Measurements from ENCODE around the gene CELF2.
A peak's percentile ranks its signal among the peaks of the same experiment; 100 is the strongest.

CELF2 gene

GRCh38 chr10:11305825-11306593 lies 288.3 kb downstream of the CELF2 start:
- Histone ChIP-seq H3K9ac (ENCODE audit: low read length) (no peak overlapping the region), H3K4me3 (ENCODE audit: low read length) (no peak overlapping the region), H3K36me3 (ENCODE audit: control insufficient read depth, insufficient read depth, low read length, severe bottlenecking) (peaks cover 58% of the 10 kb centered on the region), H3K9me3 (ENCODE audit: control insufficient read depth, low read length) (peaks cover 23% of the 10 kb centered on the region), H3K27me3 (replicated peaks; ENCODE audit: control insufficient read depth, insufficient read depth, low read length) (no peaks in the 10 kb centered on the region), H3K4me1 (ENCODE audit: control insufficient read depth, insufficient read depth, low read length) (no peaks in the 10 kb centered on the region)
- DNase-seq (ENCODE audit: low read depth): no peak

- no peak overlapping the region for H3K9ac ChIP-seq (ENCODE audit: low read length)
- H3K9me3 ChIP-seq (ENCODE audit: control insufficient read depth, low read length): peaks cover 26% of the 10 kb centered on the region
- no peak overlapping the region for H3K4me3 ChIP-seq (ENCODE audit: low read length)
- H3K36me3 ChIP-seq (ENCODE audit: control insufficient read depth, insufficient read depth, low read length, severe bottlenecking): peaks cover 62% of the 10 kb centered on the region
- no peaks in the 10 kb centered on the region for H3K4me1 ChIP-seq (ENCODE audit: control insufficient read depth, insufficient read depth, low read length)
- H3K27me3 ChIP-seq (replicated peaks; ENCODE audit: control insufficient read depth, insufficient read depth, low read length): no peaks in the 10 kb centered on the region
- no peak for DNase-seq (ENCODE audit: low read depth)
These were observed 289.3 kb downstream of the CELF2 start for GRCh38 chr10:11307004-11307403.

GRCh38 chr10:11307937-11308336 lies 290.3 kb downstream of the CELF2 start:
- Histone ChIP-seq H3K9ac (ENCODE audit: low read length) (no peak overlapping the region), H3K4me3 (ENCODE audit: low read length) (peak overlapping the region; percentile 4), H3K27me3 (replicated peaks; ENCODE audit: control insufficient read depth, insufficient read depth, low read length) (no peaks in the 10 kb centered on the region), H3K36me3 (ENCODE audit: control insufficient read depth, insufficient read depth, low read length, severe bottlenecking) (peaks cover 57% of the 10 kb centered on the region), H3K9me3 (ENCODE audit: control insufficient read depth, low read length) (peaks cover 26% of the 10 kb centered on the region), H3K4me1 (ENCODE audit: control insufficient read depth, insufficient read depth, low read length) (no peaks in the 10 kb centered on the region)
- no peak for DNase-seq (ENCODE audit: low read depth)

DNA sequence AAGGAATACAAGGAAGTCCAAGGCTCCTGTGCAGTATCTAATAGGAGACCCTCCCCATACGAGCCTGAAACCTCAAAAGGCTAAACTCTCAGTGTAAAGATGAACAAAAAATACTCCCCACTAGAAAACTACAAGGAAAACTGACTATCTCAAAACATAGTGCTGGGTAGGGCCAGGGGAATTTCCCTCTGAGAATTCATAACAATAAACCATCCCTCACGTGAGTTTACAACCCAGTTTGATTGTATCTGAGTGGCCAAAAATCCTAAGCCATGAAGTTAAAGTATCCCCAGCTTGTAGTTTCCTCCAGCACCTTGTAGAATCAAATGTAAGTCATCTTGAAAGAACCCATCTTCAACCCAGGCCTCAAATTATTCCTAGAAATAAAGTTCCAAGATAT lies 293.4 kb downstream of the CELF2 start:
- Histone ChIP-seq H3K36me3 (ENCODE audit: control insufficient read depth, insufficient read depth, low read length, severe bottlenecking) (peaks cover 59% of the 10 kb centered on the region), H3K9ac (ENCODE audit: low read length) (no peak overlapping the region), H3K27me3 (replicated peaks; ENCODE audit: control insufficient read depth, insufficient read depth, low read length) (no peaks in the 10 kb centered on the region), H3K9me3 (ENCODE audit: control insufficient read depth, low read length) (peaks cover 26% of the 10 kb centered on the region), H3K4me1 (ENCODE audit: control insufficient read depth, insufficient read depth, low read length) (peaks cover 3% of the 10 kb centered on the region), H3K4me3 (ENCODE audit: low read length) (no peak overlapping the region)
- no peak for DNase-seq (ENCODE audit: low read depth)

DNA sequence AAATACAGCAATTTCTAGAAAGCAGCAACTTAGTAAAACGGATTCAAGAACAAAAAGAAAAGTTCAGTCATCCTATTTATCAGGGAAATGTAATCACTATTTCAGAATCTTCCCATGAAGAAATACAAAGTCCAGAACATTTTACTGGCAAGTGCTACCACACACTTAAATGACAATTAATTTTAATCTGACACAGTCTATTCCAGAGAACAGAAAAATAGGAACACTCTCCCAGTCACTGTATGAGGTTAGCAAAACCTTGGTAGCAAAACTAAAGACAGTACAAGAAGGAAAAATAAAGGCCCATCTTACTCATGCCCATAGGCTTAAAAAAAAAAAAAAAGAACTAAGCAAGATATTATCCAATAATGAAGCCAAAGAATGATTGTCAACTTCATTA lies 295.8 kb downstream of the CELF2 start:
- no peak for DNase-seq (ENCODE audit: low read depth)
- Histone ChIP-seq H3K36me3 (ENCODE audit: control insufficient read depth, insufficient read depth, low read length, severe bottlenecking) (peaks cover 63% of the 10 kb centered on the region), H3K4me1 (ENCODE audit: control insufficient read depth, insufficient read depth, low read length) (peaks cover 3% of the 10 kb centered on the region), H3K9me3 (ENCODE audit: control insufficient read depth, low read length) (peaks cover 9% of the 10 kb centered on the region), H3K27me3 (replicated peaks; ENCODE audit: control insufficient read depth, insufficient read depth, low read length) (no peaks in the 10 kb centered on the region), H3K4me3 (ENCODE audit: low read length) (no peak overlapping the region), H3K9ac (ENCODE audit: low read length) (no peak overlapping the region)

DNA sequence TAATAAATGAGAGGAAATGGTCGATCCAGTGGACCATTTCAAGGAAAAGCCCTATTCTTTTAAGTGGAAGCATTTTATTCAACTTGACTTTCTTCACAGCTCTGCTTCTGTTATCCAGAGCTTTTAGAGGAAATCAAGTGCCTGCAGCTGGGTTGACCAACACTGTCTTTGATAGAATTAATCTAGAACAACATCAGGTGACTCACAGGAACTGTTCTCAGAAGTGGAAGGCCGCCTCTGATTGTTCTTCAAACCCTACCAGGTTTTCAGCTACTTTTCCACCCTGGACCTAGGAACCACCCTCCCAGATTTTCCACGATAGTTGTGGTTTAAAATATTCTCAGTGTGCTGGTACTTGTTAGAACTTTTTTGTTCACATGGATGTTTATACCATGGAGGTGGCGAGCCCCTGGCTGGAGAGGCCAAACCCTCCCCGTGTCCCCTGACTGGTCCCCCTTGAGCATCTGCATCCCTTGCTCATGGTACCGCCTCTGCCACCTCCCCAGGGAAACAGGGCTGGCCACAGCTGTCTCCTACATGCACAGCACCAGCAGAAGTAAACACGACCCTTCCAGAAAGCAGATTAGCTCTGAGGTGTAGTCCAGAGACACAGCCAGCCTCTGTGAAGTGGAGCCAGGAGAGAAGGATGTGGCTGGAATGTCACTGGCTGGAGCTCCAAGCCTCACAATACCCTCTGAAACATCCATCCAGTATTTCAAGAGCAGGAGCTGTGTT lies 300.4 kb downstream of the CELF2 start:
- H3K4me3 ChIP-seq (ENCODE audit: low read length): no peak overlapping the region
- no peak for DNase-seq (ENCODE audit: low read depth)
- H3K27me3 ChIP-seq (replicated peaks; ENCODE audit: control insufficient read depth, insufficient read depth, low read length): no peaks in the 10 kb centered on the region
- peaks cover 66% of the 10 kb centered on the region for H3K36me3 ChIP-seq (ENCODE audit: control insufficient read depth, insufficient read depth, low read length, severe bottlenecking)
- no peak overlapping the region for H3K9ac ChIP-seq (ENCODE audit: low read length)
- no peaks in the 10 kb centered on the region for H3K9me3 ChIP-seq (ENCODE audit: control insufficient read depth, low read length)
- H3K4me1 ChIP-seq (ENCODE audit: control insufficient read depth, insufficient read depth, low read length): peaks cover 3% of the 10 kb centered on the region

DNA sequence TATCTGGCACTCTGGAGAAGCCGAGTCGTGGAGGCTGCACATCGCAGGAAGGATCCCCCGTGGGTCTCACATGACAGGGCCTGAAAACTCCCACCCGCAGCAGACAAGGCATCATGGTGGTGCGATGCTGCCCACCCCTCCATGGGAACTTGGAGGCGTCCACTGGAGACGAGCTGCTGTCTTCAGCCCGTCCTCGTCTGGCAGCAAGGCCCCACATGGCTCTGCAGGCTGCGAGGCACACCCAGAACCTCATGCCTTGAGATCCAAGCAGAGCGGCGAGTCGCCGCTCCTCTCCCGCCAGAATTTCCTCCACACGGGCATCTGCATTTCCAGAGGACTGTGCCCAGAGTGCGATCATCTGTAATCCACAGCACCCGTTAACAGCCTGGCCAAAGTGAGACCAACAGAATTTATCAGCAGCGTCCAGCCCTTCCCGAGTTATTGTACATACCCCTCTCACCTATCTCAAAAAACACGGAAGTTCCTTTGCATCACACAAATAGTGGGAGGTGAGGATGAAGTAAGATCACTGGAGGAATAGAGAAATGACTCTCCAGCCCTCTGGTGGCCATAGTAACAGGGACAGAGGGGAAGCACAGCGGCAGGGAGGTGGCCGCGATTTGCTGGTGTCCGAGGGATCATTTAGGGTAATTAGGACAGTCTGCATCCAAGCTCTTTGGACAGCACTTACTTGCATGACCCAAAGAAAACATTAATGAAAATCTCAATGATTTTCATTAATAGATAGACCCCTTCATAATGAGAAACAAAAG lies 301.3 kb downstream of the CELF2 start:
- Histone ChIP-seq H3K9me3 (ENCODE audit: control insufficient read depth, low read length) (no peaks in the 10 kb centered on the region), H3K4me1 (ENCODE audit: control insufficient read depth, insufficient read depth, low read length) (peaks cover 3% of the 10 kb centered on the region), H3K27me3 (replicated peaks; ENCODE audit: control insufficient read depth, insufficient read depth, low read length) (no peaks in the 10 kb centered on the region), H3K4me3 (ENCODE audit: low read length) (no peak overlapping the region), H3K9ac (ENCODE audit: low read length) (no peak overlapping the region), H3K36me3 (ENCODE audit: control insufficient read depth, insufficient read depth, low read length, severe bottlenecking) (peaks cover 62% of the 10 kb centered on the region)
- no peak for DNase-seq (ENCODE audit: low read depth)

- Histone ChIP-seq H3K4me3 (ENCODE audit: low read length) (no peak overlapping the region), H3K27me3 (replicated peaks; ENCODE audit: control insufficient read depth, insufficient read depth, low read length) (no peaks in the 10 kb centered on the region), H3K36me3 (ENCODE audit: control insufficient read depth, insufficient read depth, low read length, severe bottlenecking) (peaks cover 55% of the 10 kb centered on the region)
These were observed 302.4 kb downstream of the CELF2 start for GRCh38 chr10:11319990-11320602.

GRCh38 chr10:11320809-11321520 lies 303.3 kb downstream of the CELF2 start:
- Histone ChIP-seq H3K9ac (ENCODE audit: low read length) (no peak overlapping the region), H3K27me3 (replicated peaks; ENCODE audit: control insufficient read depth, insufficient read depth, low read length) (no peaks in the 10 kb centered on the region), H3K4me1 (ENCODE audit: control insufficient read depth, insufficient read depth, low read length) (peaks cover 7% of the 10 kb centered on the region), H3K36me3 (ENCODE audit: control insufficient read depth, insufficient read depth, low read length, severe bottlenecking) (peaks cover 50% of the 10 kb centered on the region), H3K4me3 (ENCODE audit: low read length) (no peak overlapping the region), H3K9me3 (ENCODE audit: control insufficient read depth, low read length) (no peaks in the 10 kb centered on the region)
- no peak for DNase-seq (ENCODE audit: low read depth)

More at GRCh38 chr10:11319990-11320602, 302.4 kb downstream of the CELF2 start:
- DNase-seq (ENCODE audit: low read depth): no peak
- Histone ChIP-seq H3K4me1 (ENCODE audit: control insufficient read depth, insufficient read depth, low read length) (no peaks in the 10 kb centered on the region), H3K9me3 (ENCODE audit: control insufficient read depth, low read length) (no peaks in the 10 kb centered on the region), H3K9ac (ENCODE audit: low read length) (no peak overlapping the region)

DNA sequence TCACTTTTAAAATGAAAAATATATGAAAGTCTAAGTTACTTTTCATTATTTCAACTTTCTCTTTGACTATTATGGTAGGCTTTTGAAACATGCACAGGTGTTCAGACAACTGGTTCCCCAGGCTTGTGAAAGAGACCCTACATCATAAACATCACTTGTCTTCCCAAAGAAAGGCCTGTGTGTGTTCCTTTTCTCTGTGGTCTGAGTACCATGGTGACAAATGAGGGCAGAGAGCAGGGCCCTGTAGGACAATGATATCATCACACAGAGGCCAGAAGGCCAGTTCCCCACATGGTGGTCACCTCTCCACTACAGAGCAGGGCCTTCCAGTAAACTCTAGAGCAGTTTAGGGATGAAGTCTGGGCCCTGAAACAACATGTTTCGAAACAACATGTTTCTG lies 305.0 kb downstream of the CELF2 start:
- H3K36me3 ChIP-seq (ENCODE audit: control insufficient read depth, insufficient read depth, low read length, severe bottlenecking): peaks cover 36% of the 10 kb centered on the region
- H3K4me1 ChIP-seq (ENCODE audit: control insufficient read depth, insufficient read depth, low read length): peaks cover 15% of the 10 kb centered on the region
- no peaks in the 10 kb centered on the region for H3K9me3 ChIP-seq (ENCODE audit: control insufficient read depth, low read length)
- no peaks in the 10 kb centered on the region for H3K27me3 ChIP-seq (replicated peaks; ENCODE audit: control insufficient read depth, insufficient read depth, low read length)
- DNase-seq (ENCODE audit: low read depth): no peak
- H3K9ac ChIP-seq (ENCODE audit: low read length): no peak overlapping the region
- H3K4me3 ChIP-seq (ENCODE audit: low read length): no peak overlapping the region

Measured in adipocyte (in vitro differentiated cells).